NCI-H748 (cell line): ENCODE results near the gene CCL3.
"Not testable (repeated sequence)": the region's sequence is repeated elsewhere in the genome, so short reads cannot be mapped to it uniquely, and the experiment has no call there.

Experiments
- DNase-seq: peaks from one replicate; lab custom pipeline; 2025; ENCODE audit not compliant: unreplicated experiment; lab: John Stamatoyannopoulos, UW

Gene CCL3

GRCh38 chr17:36117505-36118382 lies 27.8 kb upstream of the CCL3 start:
- DNase-seq, result no peak

GRCh38 chr17:36115649-36115977 lies 25.7 kb upstream of the CCL3 start:
- DNase-seq, result not testable (repeated sequence)

GRCh38 chr17:36114971-36115648 lies 25.2 kb upstream of the CCL3 start:
- not testable (repeated sequence) for DNase-seq

GRCh38 chr17:36113131-36113530 lies 23.2 kb upstream of the CCL3 start:
- DNase-seq, result not testable (repeated sequence)

GRCh38 chr17:36112572-36112971 lies 22.6 kb upstream of the CCL3 start:
- no peak for DNase-seq

- DNase-seq, result no peak
Observed at GRCh38 chr17:36111068-36111490, 21.1 kb upstream of the CCL3 start.

GRCh38 chr17:36108265-36108664 lies 18.3 kb upstream of the CCL3 start:
- DNase-seq, result not testable (repeated sequence)

GRCh38 chr17:36107660-36108059 lies 17.7 kb upstream of the CCL3 start:
- DNase-seq, result no peak

- DNase-seq, result no peak
Observed at GRCh38 chr17:36106493-36106835, 16.5 kb upstream of the CCL3 start.

GRCh38 chr17:36105781-36106492 lies 16.0 kb upstream of the CCL3 start:
- no peak for DNase-seq

- no peak for DNase-seq
Observed at GRCh38 chr17:36104701-36105181, 14.8 kb upstream of the CCL3 start.

GRCh38 chr17:36104246-36104645 lies 14.3 kb upstream of the CCL3 start:
- not testable (repeated sequence) for DNase-seq

- not testable (repeated sequence) for DNase-seq
Observed at GRCh38 chr17:36103401-36103975, 13.5 kb upstream of the CCL3 start, which contains the start of gene CCL4. TSS of gene CCL4 (plus strand) at chr17:36103827. CDS start at chr17:36103906, 79 bp downstream.

- DNase-seq, result not testable (repeated sequence)
Observed at GRCh38 chr17:36099004-36099403, 9.1 kb upstream of the CCL3 start.

- DNase-seq, result no peak
Observed at GRCh38 chr17:36095992-36096391, 6.0 kb upstream of the CCL3 start.

- DNase-seq, result no peak
Observed at GRCh38 chr17:36094746-36095145, 4.8 kb upstream of the CCL3 start.

GRCh38 chr17:36094232-36094631 lies 4.3 kb upstream of the CCL3 start:
- DNase-seq, result no peak

- not testable (repeated sequence) for DNase-seq
Observed at GRCh38 chr17:36092715-36093114, 2.8 kb upstream of the CCL3 start.

- DNase-seq, result no peak
Observed at GRCh38 chr17:36092230-36092629, 2.3 kb upstream of the CCL3 start.

GRCh38 chr17:36089339-36089865 lies 541 bp downstream of the CCL3 start:
- DNase-seq, result no peak
